HFFc6 (cell line): ENCODE measurements around the gene KIF18B. TPM values are rescaled to one million over a fixed set of nuclear protein-coding genes. Genes with fewer than 3 reads are reported as not detected.

Experiments
- DNase-seq: peaks from one replicate; pipeline ENCODE4 v3.0.0-alpha.2; 2018
- H3K27ac Mint-ChIP-seq: 2 replicates; pipeline ENCODE4 v1.8.0; 2020; ENCODE audit warnings: mild to moderate bottlenecking, mixed read lengths
- H3K27me3 Mint-ChIP-seq: 2 replicates; pipeline ENCODE4 v1.8.0; 2021; ENCODE audit warnings: mild to moderate bottlenecking, moderate library complexity, mixed read lengths; ENCODE audit not compliant: insufficient read depth
- H3K36me3 Mint-ChIP-seq: 2 replicates; pipeline ENCODE4 v1.8.0; 2021; ENCODE audit warnings: low read depth, mixed read lengths
- H3K4me1 Mint-ChIP-seq: 2 replicates; pipeline ENCODE4 v1.8.0; 2020; ENCODE audit warnings: low read depth, mixed read lengths
- H3K4me3 Mint-ChIP-seq: 2 replicates; pipeline ENCODE4 v1.8.0; 2020; ENCODE audit warnings: mild to moderate bottlenecking, moderate library complexity, mixed read lengths
- H3K9me3 Mint-ChIP-seq: 2 replicates; pipeline ENCODE4 v1.8.0; 2020; ENCODE audit warnings: mild to moderate bottlenecking, mixed read lengths
- total RNA-seq, 6 experiments: library from RNA; stranded (reverse); fragmentation: NEBNext Ultra II Directional; extraction: Animal tissue kit (Norgen Biotek cat#: 25700); gene quantifications; 2 replicates in 1 of 6; 3 replicates in 5 of 6; pipeline ENCODE4 v1.2.3, GENCODE V29; 2021
- TF ChIP-seq, protein P1 (sequence below): fragments of 200-600 bp; sonication (generic); IDR thresholded peaks from 2 replicates; pipeline ENCODE4 v1.5.0; 2021; ENCODE audit warnings: antibody characterized with exemption, mild to moderate bottlenecking

Gene KIF18B
- total RNA-seq, 6 experiments from 2014 or later = 11.4 to 25.6 (median 24.1) TPM

DNA sequence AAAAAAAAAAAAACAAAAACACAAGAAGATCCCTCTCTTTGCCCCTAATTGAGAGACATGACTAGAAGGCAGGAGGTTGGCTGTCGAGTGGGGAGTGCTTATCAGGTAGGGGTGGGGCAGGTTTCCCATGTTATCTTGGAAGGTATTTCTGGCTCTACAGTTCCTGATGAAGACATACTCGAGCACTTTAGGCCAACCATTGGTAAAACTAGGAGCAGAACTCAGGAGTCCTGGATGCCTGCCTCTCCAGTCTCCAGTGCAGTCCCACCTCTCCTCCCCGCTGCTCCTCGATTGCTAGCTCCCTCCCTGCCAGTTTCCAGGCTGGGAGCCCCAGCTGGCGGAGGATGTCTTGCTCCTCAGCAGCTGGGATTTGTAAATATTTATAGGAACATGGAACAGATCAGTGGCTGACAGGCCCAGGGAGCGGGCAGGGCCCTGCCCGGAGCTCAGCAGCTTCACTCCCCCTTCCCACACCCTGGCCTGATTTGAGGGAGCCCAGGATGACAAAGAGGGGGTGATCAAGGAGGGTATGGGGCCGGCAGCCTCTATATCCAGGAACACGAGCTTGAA, 31.9 kb upstream of the KIF18B start:
- DNase-seq = no peak
- Mint-ChIP-seq H3K9me3 (no peaks in the 10 kb centered on the region), H3K36me3 (no peaks in the 10 kb centered on the region), H3K4me3 (no peak overlapping the region), H3K4me1 (peaks cover 13% of the 10 kb centered on the region), H3K27me3 (peaks cover 29% of the 10 kb centered on the region), H3K27ac (no peak overlapping the region)
- TF ChIP-seq, protein P1, sequence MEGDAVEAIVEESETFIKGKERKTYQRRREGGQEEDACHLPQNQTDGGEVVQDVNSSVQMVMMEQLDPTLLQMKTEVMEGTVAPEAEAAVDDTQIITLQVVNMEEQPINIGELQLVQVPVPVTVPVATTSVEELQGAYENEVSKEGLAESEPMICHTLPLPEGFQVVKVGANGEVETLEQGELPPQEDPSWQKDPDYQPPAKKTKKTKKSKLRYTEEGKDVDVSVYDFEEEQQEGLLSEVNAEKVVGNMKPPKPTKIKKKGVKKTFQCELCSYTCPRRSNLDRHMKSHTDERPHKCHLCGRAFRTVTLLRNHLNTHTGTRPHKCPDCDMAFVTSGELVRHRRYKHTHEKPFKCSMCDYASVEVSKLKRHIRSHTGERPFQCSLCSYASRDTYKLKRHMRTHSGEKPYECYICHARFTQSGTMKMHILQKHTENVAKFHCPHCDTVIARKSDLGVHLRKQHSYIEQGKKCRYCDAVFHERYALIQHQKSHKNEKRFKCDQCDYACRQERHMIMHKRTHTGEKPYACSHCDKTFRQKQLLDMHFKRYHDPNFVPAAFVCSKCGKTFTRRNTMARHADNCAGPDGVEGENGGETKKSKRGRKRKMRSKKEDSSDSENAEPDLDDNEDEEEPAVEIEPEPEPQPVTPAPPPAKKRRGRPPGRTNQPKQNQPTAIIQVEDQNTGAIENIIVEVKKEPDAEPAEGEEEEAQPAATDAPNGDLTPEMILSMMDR = no peak

DNA sequence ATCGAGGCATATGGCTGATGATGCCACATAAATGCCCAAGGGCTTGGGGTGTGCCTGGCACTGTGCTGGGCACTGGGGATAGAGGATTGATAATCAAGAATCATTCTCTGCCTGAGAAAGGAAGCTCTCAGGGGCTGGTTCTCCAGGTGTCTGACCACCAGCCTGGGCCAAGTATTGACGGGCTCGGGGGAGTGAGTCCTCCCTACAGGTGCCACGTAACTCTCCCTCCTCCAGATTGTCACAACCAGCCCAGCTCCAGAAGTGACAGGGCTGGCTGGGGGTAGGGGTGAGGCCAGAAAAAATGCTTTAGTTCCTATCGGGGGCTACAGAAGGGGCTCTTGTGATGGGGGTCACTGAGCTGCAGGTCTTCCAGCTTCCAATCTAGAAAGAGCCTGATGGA, 31.2 kb upstream of the KIF18B start:
- H3K9me3 Mint-ChIP-seq = no peaks in the 10 kb centered on the region
- H3K4me3 Mint-ChIP-seq = no peak overlapping the region
- H3K27ac Mint-ChIP-seq = no peak overlapping the region
- H3K27me3 Mint-ChIP-seq = peaks cover 29% of the 10 kb centered on the region
- no peaks in the 10 kb centered on the region for H3K36me3 Mint-ChIP-seq
- peaks cover 13% of the 10 kb centered on the region for H3K4me1 Mint-ChIP-seq
- no peak for DNase-seq
- TF ChIP-seq, protein P1 = no peak

DNA sequence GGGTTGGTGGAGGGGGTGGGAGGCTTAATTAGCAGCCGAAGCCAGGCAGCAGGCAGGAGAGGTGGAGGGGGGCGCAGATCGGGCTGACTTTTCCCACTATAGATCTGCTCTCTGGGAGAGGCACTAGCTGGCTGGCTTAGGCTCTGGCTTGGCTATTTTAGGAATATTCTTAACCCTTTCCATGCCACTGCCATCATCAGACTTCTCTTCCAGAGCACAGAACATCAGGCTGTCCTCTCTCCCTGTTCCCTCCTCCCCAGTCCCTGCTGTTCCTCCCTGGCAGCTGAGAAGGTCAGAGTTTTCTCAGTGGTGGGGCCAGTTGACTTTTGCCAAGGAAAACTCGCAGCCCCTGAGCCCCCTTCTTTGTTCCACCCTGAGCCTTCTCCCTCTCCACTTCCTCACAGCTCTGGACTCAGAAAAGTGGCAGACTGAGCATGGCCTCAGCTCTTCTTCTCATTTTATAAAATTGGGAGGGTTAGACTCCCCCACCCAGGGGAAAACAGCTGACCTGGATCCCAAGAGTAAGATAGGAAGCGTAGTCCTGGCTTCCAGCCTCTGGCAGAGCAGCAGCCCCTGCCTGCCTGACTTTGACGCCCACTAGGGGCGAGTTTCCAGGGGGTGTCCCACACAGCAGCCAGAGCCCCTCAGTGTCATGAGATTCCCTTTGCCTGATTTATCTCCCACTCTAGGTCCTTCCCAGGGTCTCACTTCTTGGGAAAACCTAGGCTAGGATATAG, 30.4 kb upstream of the KIF18B start:
- H3K27me3 Mint-ChIP-seq = peaks cover 29% of the 10 kb centered on the region
- TF ChIP-seq, protein P1 = 0 out of 2 replicates have a peak, but pooled peaks have one; percentile 18
- no peak overlapping the region for H3K4me3 Mint-ChIP-seq
- peaks cover 15% of the 10 kb centered on the region for H3K4me1 Mint-ChIP-seq
- DNase-seq = no peak
- no peaks in the 10 kb centered on the region for H3K36me3 Mint-ChIP-seq
- H3K27ac Mint-ChIP-seq = no peak overlapping the region
- no peaks in the 10 kb centered on the region for H3K9me3 Mint-ChIP-seq

GRCh38 chr17:44977065-44977464, 29.5 kb upstream of the KIF18B start:
- peaks cover 24% of the 10 kb centered on the region for H3K4me1 Mint-ChIP-seq
- H3K27ac Mint-ChIP-seq = no peak overlapping the region

GRCh38 chr17:44976206-44976605, 28.6 kb upstream of the KIF18B start:
- no peak overlapping the region for H3K27ac Mint-ChIP-seq

More at GRCh38 chr17:44977065-44977464, 29.5 kb upstream of the KIF18B start:
- TF ChIP-seq, protein P1 = no peak
- no peaks in the 10 kb centered on the region for H3K36me3 Mint-ChIP-seq
- H3K27me3 Mint-ChIP-seq = peaks cover 29% of the 10 kb centered on the region
- no peaks in the 10 kb centered on the region for H3K9me3 Mint-ChIP-seq
- H3K4me3 Mint-ChIP-seq = no peak overlapping the region
- DNase-seq = no peak

More at GRCh38 chr17:44976206-44976605, 28.6 kb upstream of the KIF18B start:
- H3K4me3 Mint-ChIP-seq = no peak overlapping the region
- TF ChIP-seq, protein P1 = no peak
- peaks cover 21% of the 10 kb centered on the region for H3K4me1 Mint-ChIP-seq
- H3K27me3 Mint-ChIP-seq = peaks cover 28% of the 10 kb centered on the region
- no peaks in the 10 kb centered on the region for H3K36me3 Mint-ChIP-seq
- H3K9me3 Mint-ChIP-seq = no peaks in the 10 kb centered on the region
- no peak for DNase-seq
